ENCODE results near the gene RFLNA. TPM values are rescaled to one million over a fixed set of nuclear protein-coding genes. Genes with fewer than 3 reads are reported as not detected.

The RFLNA gene
- polyA plus RNA-seq, 1 donor from 2014 or later, result 9.6 TPM

GRCh38 chr12:124350491-124350890 lies 55.6 kb downstream of the RFLNA start:
- Histone ChIP-seq H3K4me2 (ENCODE audit: low read length) (no peak overlapping the region), H3K36me3 (ENCODE audit: insufficient read depth, low read length) (peaks cover 8% of the 10 kb centered on the region), H3K4me3 (ENCODE audit: low read length) (no peak overlapping the region), H3F3A (ENCODE audit: insufficient read depth, low read length, poor library complexity, severe bottlenecking) (no peaks in the 10 kb centered on the region), H3K9me3 (ENCODE audit: low read length) (no peaks in the 10 kb centered on the region), H3K27me3 (ENCODE audit: insufficient read depth, low read depth, low read length) (no peaks in the 10 kb centered on the region), H2AFZ (ENCODE audit: low read depth, low read length) (no peak overlapping the region), H3K79me2 (replicated peaks; ENCODE audit: insufficient read depth, low read length) (no peaks in the 10 kb centered on the region), H3K9ac (ENCODE audit: low read length) (no peak overlapping the region), H3K27ac (ENCODE audit: low read length) (no peak overlapping the region), H4K20me1 (ENCODE audit: insufficient read depth) (no peaks in the 10 kb centered on the region), H3K9me2 (ENCODE audit: insufficient read depth, low read length) (no peaks in the 10 kb centered on the region)
- TF ChIP-seq EP300 (conservative IDR thresholded peaks at IDR 0.05; ENCODE audit: poor library complexity, severe bottlenecking) (no peak), POLR2AphosphoS5 (IDR thresholded peaks at IDR 0.05) (no peak), TAF1 (IDR thresholded peaks at IDR 0.05; ENCODE audit: low read depth) (no peak), REST (IDR thresholded peaks at IDR 0.05; ENCODE audit: borderline replicate concordance) (no peak), SMC3 (conservative IDR thresholded peaks at IDR 0.05; ENCODE audit: poor library complexity) (no peak), RAD21 (conservative IDR thresholded peaks at IDR 0.05) (no peak), EZH2 (IDR thresholded peaks at IDR 0.05; ENCODE audit: borderline replicate concordance, insufficient read depth, low read length, poor library complexity, severe bottlenecking) (no peak), CTCF (IDR thresholded peaks at IDR 0.05; ENCODE audit: poor library complexity, severe bottlenecking) (no peak), MXI1 (conservative IDR thresholded peaks at IDR 0.05; ENCODE audit: poor library complexity, severe bottlenecking) (no peak)

- Histone ChIP-seq H3K27ac (ENCODE audit: low read length) (no peak overlapping the region), H3K36me3 (ENCODE audit: insufficient read depth, low read length) (peaks cover under 1% of the 10 kb centered on the region), H3F3A (ENCODE audit: insufficient read depth, low read length, poor library complexity, severe bottlenecking) (no peaks in the 10 kb centered on the region), H3K79me2 (replicated peaks; ENCODE audit: insufficient read depth, low read length) (no peaks in the 10 kb centered on the region), H3K9me2 (ENCODE audit: insufficient read depth, low read length) (no peaks in the 10 kb centered on the region), H2AFZ (ENCODE audit: low read depth, low read length) (no peak overlapping the region), H3K27me3 (ENCODE audit: insufficient read depth, low read depth, low read length) (no peaks in the 10 kb centered on the region), H3K4me3 (ENCODE audit: low read length) (no peak overlapping the region), H3K9ac (ENCODE audit: low read length) (no peak overlapping the region), H3K4me2 (ENCODE audit: low read length) (no peak overlapping the region), H3K9me3 (ENCODE audit: low read length) (no peaks in the 10 kb centered on the region), H4K20me1 (ENCODE audit: insufficient read depth) (no peaks in the 10 kb centered on the region)
- TF ChIP-seq MXI1 (conservative IDR thresholded peaks at IDR 0.05; ENCODE audit: poor library complexity, severe bottlenecking) (no peak), TAF1 (IDR thresholded peaks at IDR 0.05; ENCODE audit: low read depth) (no peak), SMC3 (conservative IDR thresholded peaks at IDR 0.05; ENCODE audit: poor library complexity) (no peak), RAD21 (conservative IDR thresholded peaks at IDR 0.05) (no peak)
Measured at GRCh38 chr12:124351422-124351821, 56.5 kb downstream of the RFLNA start.
